Nephron (organoid): Measurements from ENCODE around the gene BBX.

Source experiments
- H3K27ac Mint-ChIP-seq, 3 experiments: 2 replicates each; pipeline ENCODE4 v1.8.0; 2020; ENCODE audit warnings: mixed read lengths in 3 of 3, mild to moderate bottlenecking in 2 of 3, moderate library complexity in 1 of 3
- H3K27me3 Mint-ChIP-seq: 2 replicates; pipeline ENCODE4 v1.8.0; 2021; ENCODE audit warnings: low read depth, mild to moderate bottlenecking, moderate library complexity, mixed read lengths
- H3K36me3 Mint-ChIP-seq: 2 replicates; pipeline ENCODE4 v1.8.0; 2020; ENCODE audit warnings: low read depth, mixed read lengths
- H3K4me1 Mint-ChIP-seq: 2 replicates; pipeline ENCODE4 v1.8.0; 2020; ENCODE audit warnings: mixed read lengths
- H3K4me3 Mint-ChIP-seq, 3 experiments: 2 replicates each; pipeline ENCODE4 v1.8.0; 2020; ENCODE audit warnings: mild to moderate bottlenecking in 3 of 3, mixed read lengths in 3 of 3, moderate library complexity in 2 of 3
- H3K9me3 Mint-ChIP-seq: 2 replicates; pipeline ENCODE4 v1.8.0; 2020; ENCODE audit warnings: mixed read lengths
- TF ChIP-seq, protein P1 (sequence below), 3 experiments: fragments of 200-600 bp; sonication (generic); IDR thresholded peaks; one replicate each; pipeline ENCODE4 v1.5.0; 2021; ENCODE audit warnings: antibody characterized with exemption in 3 of 3; ENCODE audit not compliant: unreplicated experiment in 3 of 3

The BBX gene

DNA sequence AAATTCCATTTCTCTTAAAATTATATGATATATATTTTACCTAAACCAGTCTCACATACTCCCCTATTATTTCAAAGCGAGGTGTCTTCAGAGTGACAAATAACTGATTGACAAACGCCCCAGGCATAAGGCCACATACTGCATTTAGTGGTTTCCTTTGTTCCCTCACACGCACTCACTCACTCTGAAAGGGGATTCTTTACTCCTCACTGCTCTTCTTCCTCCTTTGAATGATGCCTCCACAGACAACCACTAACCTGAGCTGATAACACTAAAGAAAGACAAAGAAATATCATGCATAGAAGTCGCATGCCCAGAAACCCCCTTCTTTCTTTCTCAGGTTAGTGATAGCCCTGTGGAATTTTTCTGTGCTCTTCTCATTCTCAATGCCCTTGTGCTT is 24.1 kb upstream of the BBX start:
- no peak overlapping the region for H3K27ac Mint-ChIP-seq
- no peaks in the 10 kb centered on the region for H3K27me3 Mint-ChIP-seq
- H3K9me3 Mint-ChIP-seq = no peaks in the 10 kb centered on the region
- H3K4me3 Mint-ChIP-seq = no peak overlapping the region
- TF ChIP-seq, protein P1, sequence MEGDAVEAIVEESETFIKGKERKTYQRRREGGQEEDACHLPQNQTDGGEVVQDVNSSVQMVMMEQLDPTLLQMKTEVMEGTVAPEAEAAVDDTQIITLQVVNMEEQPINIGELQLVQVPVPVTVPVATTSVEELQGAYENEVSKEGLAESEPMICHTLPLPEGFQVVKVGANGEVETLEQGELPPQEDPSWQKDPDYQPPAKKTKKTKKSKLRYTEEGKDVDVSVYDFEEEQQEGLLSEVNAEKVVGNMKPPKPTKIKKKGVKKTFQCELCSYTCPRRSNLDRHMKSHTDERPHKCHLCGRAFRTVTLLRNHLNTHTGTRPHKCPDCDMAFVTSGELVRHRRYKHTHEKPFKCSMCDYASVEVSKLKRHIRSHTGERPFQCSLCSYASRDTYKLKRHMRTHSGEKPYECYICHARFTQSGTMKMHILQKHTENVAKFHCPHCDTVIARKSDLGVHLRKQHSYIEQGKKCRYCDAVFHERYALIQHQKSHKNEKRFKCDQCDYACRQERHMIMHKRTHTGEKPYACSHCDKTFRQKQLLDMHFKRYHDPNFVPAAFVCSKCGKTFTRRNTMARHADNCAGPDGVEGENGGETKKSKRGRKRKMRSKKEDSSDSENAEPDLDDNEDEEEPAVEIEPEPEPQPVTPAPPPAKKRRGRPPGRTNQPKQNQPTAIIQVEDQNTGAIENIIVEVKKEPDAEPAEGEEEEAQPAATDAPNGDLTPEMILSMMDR (IDR thresholded peaks at IDR 0.05; ENCODE audit: unreplicated experiment in 3 of 3) = no peak
- no peaks in the 10 kb centered on the region for H3K4me1 Mint-ChIP-seq
- no peaks in the 10 kb centered on the region for H3K36me3 Mint-ChIP-seq

DNA sequence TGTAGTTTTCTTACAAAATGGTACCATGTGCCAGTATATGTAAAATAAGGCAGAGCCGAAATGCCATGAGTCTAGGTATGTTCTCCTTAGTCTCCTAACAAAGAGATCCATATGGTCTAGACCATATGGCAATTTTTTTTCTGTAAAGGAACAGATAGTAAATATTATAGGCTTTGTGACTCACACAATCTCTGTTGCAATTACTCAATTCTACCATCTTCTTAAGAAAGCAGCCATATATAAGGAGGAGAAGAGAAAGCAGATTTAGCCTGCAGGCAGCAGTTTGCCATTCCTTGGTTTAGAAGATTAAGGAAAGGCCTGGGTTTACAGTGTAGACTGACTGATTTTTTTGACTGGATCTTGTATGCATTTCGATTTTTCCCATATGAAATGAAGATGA is 16.3 kb upstream of the BBX start:
- Mint-ChIP-seq H3K4me3 (no peak overlapping the region), H3K36me3 (no peaks in the 10 kb centered on the region), H3K27me3 (no peaks in the 10 kb centered on the region), H3K4me1 (no peaks in the 10 kb centered on the region), H3K9me3 (no peaks in the 10 kb centered on the region), H3K27ac (no peak overlapping the region)
- TF ChIP-seq, protein P1 (IDR thresholded peaks at IDR 0.05; ENCODE audit: unreplicated experiment in 3 of 3) = no peak

DNA sequence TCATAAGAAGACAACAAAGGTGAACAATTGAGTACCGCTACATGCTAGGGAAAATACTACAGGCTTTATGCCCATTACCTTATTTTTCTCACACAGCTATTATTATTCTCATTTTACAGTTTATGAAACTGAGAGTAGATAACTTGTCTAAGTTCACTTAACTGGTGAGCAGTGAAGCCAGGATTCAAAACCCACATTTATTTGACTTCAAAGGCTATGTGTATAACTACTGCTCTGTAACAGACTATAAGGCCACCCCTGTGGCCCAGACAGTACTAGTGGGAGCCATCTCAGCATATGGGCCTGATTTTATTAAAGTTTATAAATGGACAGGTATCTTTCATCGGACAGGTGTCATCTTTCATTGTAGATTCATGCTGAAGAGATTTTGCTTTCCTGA is 14.4 kb upstream of the BBX start:
- TF ChIP-seq, protein P1 (IDR thresholded peaks at IDR 0.05; ENCODE audit: unreplicated experiment in 3 of 3) = no peak
- no peaks in the 10 kb centered on the region for H3K9me3 Mint-ChIP-seq
- H3K27ac Mint-ChIP-seq = no peak overlapping the region
- no peaks in the 10 kb centered on the region for H3K27me3 Mint-ChIP-seq
- no peaks in the 10 kb centered on the region for H3K36me3 Mint-ChIP-seq
- H3K4me1 Mint-ChIP-seq = no peaks in the 10 kb centered on the region
- no peak overlapping the region for H3K4me3 Mint-ChIP-seq

DNA sequence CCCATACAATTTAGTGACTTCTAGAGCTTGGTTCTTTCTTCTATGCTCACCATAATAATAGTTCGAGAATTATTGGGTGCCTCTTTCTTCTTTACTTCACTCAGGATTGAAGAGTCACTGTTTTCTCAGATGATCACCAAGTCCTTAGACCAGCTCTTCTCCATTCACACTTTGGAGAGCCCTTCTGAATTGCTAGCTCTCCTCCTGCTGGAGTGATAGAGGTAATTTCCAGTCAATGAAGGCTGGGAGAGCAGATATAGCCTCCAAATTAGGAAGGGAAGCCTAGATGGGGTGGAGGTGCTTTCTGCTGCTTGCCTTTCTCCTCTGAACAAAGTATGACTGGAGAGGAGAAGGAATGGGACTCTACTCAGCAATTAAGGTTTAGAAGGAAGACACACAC is 10.7 kb upstream of the BBX start:
- Mint-ChIP-seq H3K9me3 (no peaks in the 10 kb centered on the region), H3K4me1 (no peaks in the 10 kb centered on the region), H3K27ac (no peak overlapping the region), H3K36me3 (no peaks in the 10 kb centered on the region), H3K27me3 (no peaks in the 10 kb centered on the region), H3K4me3 (no peak overlapping the region)
- TF ChIP-seq, protein P1 (IDR thresholded peaks at IDR 0.05; ENCODE audit: unreplicated experiment in 3 of 3) = no peak

DNA sequence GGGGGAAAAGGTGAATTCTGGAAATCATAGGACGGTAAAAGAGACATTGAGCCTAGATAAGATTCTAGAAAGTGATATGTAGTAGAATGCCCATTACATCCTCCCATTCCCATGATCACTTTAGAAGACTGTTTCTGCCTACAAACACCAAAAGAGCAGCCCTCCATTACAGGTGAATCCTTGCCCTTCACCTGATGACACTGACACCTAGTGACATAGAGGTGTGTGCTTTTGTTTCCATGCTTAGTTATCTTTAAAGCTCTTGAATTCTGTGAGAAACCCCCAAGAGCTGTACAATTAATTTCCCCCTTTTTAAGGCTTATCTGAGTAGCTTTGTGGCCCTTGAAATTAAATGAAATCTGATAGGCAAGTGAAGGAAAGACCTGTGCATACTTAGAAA is 8.3 kb upstream of the BBX start:
- H3K27me3 Mint-ChIP-seq = no peaks in the 10 kb centered on the region
- no peaks in the 10 kb centered on the region for H3K4me1 Mint-ChIP-seq
- H3K4me3 Mint-ChIP-seq = no peak overlapping the region
- no peaks in the 10 kb centered on the region for H3K36me3 Mint-ChIP-seq
- TF ChIP-seq, protein P1 (IDR thresholded peaks at IDR 0.05; ENCODE audit: unreplicated experiment in 3 of 3) = no peak
- no peak overlapping the region for H3K27ac Mint-ChIP-seq
- no peaks in the 10 kb centered on the region for H3K9me3 Mint-ChIP-seq

DNA sequence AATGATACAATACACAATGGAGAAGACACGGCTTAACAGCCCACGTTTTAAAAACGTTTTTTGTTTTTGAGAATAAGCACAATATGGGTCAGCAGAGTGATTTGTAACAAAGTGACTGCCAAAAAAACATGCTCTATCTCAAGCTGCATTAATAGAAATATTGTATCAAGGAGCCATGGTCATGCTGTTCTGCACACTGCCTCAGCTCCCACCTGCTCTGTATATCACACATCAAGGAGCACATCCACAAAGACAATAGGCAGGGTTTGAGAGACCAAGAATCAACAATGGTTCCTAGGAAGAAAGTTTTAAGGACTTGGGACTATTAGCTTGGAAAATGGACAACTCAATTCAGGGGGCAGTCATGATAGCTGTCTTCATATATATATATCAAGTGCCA is 6.3 kb upstream of the BBX start:
- Mint-ChIP-seq H3K9me3 (no peaks in the 10 kb centered on the region), H3K27ac (no peak overlapping the region), H3K4me1 (no peaks in the 10 kb centered on the region), H3K27me3 (no peaks in the 10 kb centered on the region), H3K36me3 (no peaks in the 10 kb centered on the region), H3K4me3 (no peak overlapping the region)
- TF ChIP-seq, protein P1 (IDR thresholded peaks at IDR 0.05; ENCODE audit: unreplicated experiment in 3 of 3) = no peak
